Activated T-helper 9 cell treated with anti-CD3 and anti-CD28 coated beads, Interleukin-2, amount 50 U/mL, for 16 hours (primary cell): ENCODE measurements around the gene BCL2L12.

Experiments used
- DNase-seq: peaks from one replicate; pipeline ENCODE4 v3.0.0-alpha.2; 2020; ENCODE audit warnings: low read depth

The BCL2L12 gene

DNA sequence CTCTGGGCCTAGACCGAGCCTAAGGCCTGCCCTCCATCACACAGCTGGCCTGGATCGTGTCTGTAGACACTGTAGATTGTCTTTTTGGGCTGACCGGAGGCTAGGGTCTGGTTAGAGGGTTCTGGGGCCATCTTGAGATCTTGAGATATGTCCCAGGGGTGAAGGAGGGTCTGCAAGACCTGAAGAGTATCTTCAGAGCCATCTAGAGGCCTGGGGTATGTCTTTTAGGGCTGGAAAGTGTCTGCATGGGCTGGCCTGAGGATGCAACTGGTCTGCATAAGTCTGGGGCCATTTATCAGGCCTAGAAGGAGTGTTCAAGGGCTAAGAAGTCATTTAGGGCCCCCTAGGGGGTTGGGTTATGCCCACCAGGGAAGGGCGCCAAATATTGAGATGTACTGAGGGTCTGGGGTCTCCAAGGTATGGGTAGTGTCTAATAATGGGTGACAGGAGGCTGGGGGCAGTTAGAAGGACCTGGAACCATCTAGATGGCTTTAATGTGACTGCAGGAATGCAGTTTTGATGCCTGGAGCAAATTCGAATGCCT is 23.2 kb upstream of the BCL2L12 start:
- no peak for DNase-seq

DNA sequence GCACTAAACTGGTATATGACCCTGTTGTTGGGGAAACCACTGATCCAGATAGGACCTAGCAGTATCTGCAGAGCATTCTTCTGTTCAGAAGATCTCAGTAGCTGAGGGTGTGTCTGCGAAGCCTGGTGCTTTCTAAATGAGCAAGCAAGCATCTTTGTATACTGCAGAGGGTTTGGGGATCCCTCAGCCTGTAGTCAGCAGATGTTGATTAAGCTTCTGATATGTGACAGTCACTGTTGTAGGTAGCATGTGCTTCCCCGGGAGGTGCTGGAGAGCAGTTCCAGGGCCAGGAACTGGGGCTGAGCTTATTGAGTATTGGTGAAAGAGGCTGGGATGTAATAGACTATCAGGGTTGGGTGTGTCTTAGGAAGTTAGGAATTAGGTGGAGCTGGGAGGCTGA is 22.3 kb upstream of the BCL2L12 start:
- DNase-seq: no peak

DNA sequence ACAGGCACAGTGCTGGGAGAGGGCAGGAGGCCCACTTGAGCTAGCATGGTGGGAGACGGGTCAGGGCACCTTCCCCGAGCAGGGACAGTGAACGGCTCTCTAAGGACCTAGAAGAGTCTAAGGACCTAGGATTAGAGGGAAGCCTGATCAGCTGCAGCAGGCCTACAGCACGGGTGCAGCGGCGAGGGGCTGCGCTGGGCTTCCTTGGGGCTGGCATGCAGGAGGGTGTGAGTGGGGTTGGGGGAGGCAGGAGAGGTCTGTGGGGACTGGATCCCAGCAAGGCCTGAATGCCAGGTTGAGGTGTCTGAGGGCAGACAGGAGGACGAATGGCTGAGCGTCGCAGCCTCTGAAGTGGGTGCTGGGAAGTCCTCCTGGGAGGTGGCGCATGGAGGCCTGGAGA is 20.1 kb upstream of the BCL2L12 start:
- DNase-seq: no peak

DNA sequence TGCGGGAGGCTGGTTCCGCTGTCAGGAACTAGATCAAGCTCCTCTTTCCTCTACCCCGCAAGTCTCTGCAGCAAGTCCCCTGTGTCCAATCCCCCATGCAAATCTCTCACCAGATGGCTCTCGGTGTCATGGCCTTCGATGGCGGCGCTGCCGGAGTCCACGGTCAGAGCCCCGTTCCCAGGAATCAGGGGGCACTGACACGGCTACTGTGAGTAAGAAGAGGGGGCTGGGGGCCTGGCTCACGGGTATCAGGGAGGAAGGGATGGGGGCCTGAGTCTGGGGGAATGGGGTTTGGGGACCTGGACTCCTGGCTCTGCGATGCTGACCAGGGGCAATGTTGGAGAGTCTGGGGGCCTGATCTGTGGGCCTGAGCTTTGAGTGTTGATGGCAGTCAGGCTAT is 19.7 kb upstream of the BCL2L12 start:
- DNase-seq: no peak

DNA sequence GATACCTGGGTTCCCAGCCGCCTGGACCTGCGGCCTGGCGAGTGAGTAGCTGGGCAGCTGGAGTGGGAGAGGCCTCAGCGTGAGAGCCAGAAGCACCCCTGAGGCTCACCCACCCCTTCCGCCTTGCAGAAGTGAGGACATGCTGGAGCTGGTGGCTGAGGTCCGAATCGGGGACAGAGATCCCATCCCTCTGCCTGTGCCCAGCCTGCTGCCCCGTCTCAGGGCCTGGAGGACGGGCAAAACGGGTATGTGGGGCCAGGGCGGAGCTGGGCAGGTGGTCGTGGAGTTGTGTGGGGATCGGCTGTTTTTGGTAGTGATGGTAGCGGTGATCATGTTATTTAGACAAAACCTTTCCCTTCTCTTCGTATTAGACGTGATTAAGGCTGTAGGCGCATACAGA is 19.1 kb upstream of the BCL2L12 start:
- no peak for DNase-seq

DNA sequence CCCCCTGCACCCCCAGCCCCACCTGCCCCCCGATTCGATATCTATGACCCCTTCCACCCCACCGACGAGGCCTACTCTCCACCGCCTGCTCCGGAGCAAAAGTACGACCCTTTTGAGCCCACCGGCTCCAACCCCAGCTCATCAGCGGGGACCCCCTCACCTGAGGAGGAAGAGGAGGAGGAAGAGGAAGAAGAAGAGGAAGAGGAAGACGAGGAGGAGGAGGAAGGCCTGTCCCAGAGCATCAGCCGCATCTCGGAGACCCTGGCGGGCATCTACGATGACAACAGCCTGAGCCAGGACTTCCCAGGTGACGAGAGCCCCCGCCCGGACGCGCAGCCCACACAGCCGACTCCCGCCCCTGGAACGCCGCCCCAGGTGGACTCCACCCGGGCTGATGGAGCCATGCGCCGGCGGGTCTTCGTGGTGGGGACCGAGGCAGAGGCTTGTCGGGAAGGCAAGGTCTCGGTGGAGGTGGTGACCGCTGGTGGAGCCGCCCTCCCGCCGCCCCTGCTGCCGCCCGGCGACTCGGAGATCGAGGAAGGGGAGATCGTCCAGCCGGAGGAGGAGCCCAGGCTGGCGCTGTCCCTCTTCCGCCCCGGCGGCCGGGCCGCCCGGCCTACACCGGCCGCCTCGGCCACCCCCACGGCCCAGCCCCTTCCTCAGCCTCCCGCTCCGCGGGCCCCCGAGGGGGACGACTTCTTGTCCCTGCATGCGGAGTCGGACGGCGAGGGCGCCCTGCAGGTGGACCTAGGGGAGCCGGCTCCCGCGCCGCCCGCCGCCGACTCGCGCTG is 14.5 kb upstream of the BCL2L12 start:
- no peak for DNase-seq

DNA sequence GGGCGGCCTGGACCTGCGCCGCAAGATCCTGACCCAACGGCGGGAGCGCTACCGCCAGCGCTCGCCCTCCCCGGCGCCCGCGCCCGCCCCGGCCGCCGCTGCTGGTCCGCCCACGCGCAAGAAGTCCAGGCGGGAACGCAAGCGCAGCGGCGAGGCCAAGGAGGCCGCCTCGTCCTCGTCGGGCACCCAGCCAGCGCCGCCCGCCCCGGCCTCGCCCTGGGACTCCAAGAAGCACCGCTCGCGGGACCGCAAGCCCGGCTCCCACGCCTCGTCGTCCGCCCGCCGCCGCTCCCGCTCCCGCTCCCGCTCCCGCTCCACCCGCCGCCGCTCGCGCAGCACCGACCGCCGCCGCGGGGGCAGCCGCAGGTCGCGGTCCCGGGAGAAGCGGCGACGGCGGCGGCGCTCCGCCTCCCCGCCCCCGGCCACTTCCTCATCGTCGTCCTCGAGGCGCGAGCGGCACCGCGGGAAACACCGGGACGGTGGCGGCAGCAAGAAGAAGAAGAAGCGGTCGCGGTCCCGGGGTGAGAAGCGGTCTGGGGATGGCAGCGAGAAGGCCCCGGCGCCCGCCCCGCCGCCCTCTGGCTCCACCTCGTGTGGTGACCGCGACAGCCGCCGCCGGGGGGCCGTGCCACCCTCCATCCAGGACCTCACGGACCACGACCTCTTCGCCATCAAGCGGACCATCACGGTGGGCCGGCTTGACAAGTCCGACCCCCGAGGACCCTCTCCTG is 13.7 kb upstream of the BCL2L12 start:
- DNase-seq: no peak

DNA sequence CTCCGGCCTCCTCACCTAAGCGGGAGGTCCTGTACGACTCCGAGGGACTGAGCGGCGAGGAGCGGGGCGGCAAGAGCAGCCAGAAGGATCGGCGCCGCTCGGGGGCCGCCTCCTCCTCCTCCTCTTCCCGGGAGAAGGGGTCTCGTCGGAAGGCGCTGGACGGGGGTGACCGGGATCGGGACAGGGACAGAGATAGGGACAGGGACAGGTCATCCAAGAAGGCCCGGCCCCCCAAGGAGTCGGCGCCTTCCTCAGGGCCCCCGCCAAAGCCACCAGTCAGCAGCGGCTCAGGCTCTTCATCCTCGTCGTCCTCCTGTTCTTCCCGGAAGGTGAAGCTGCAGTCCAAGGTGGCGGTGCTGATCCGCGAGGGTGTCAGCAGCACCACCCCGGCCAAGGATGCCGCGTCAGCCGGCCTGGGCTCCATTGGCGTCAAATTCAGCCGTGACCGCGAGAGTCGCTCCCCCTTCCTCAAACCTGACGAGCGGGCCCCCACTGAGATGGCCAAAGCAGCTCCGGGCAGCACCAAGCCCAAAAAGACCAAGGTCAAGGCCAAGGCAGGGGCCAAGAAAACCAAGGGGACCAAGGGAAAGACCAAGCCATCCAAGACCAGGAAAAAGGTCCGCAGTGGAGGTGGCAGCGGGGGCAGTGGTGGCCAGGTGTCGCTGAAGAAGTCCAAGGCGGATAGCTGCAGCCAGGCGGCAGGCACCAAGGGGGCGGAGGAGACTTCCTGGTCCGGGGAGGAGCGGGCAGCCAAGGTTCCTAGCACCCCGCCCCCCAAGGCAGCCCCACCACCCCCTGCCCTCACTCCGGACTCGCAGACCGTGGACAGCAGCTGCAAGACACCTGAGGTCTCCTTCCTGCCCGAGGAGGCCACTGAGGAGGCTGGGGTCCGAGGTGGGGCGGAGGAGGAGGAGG is 12.9 kb upstream of the BCL2L12 start:
- DNase-seq: no peak

DNA sequence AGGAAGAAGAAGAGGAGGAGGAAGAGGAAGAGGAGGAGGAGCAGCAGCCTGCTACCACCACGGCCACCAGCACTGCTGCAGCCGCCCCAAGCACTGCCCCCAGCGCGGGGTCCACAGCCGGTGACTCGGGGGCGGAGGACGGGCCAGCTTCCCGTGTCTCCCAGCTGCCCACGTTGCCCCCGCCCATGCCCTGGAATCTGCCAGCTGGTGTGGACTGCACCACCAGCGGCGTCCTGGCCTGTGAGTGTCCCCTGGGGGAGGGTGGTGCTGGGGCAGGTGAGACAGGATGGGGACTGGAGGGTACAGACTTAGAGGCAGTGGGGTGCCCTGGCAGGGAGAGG is 12.3 kb upstream of the BCL2L12 start:
- DNase-seq: no peak

DNA sequence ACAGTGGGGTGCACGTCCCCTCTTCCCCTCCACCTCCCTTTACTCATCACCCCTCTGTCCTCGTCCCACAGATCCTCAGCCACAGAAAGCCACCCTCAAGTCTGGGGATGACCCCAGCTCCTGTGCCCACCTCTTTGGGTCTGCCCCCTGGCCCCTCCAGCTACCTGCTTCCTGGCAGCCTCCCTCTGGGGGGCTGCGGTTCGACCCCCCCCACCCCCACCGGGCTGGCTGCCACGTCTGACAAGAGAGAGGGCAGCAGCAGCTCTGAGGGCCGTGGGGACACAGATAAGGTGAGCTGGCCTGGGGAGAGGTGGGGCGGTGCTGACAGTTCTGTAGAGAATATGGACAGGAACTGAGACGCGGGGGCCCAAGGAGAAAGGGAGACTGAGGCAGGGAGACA is 11.2 kb upstream of the BCL2L12 start:
- no peak for DNase-seq

DNA sequence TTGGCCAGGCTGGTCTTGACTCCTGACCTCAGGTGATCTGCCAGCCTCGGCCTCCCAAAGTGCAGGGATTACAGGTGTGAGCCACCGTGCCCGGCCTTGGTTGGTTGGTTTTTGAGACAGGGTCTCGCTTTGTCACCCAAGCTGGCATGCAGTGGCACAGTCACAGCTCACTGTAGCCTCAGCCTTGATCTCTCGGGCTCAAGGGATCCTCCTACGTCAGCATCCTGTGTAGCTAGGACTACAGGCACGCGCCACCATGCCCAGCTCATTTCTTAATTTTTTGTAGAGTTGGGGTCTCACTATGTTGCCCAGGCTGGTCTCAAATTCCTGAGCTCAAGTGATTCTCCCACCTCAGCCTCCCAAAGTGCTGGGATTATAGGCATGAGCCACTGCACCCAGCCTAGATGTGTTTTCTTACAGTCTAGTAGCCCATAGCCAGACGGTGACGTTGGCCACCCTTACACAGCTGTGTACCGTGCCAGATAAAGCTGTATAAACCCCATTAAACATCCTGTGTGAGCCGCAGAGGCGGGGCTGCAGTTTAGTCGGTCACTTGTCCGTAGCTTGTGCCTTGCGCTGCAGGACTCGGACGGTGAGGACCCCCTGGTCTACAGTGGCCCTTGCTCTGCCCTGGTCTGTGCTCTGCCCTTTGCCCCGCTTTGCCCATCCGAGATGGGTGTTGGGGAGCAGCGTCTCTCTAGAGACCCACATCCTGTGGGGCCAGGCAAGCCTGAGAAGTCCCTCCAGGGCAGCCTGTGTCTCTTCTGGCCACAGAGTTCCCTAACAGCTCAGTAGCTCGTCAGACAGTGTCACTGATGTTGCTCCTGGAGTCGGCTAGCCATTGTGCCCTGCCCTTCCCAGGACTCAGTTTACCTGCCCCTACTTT is 9.9 kb upstream of the BCL2L12 start:
- DNase-seq: no peak

DNA sequence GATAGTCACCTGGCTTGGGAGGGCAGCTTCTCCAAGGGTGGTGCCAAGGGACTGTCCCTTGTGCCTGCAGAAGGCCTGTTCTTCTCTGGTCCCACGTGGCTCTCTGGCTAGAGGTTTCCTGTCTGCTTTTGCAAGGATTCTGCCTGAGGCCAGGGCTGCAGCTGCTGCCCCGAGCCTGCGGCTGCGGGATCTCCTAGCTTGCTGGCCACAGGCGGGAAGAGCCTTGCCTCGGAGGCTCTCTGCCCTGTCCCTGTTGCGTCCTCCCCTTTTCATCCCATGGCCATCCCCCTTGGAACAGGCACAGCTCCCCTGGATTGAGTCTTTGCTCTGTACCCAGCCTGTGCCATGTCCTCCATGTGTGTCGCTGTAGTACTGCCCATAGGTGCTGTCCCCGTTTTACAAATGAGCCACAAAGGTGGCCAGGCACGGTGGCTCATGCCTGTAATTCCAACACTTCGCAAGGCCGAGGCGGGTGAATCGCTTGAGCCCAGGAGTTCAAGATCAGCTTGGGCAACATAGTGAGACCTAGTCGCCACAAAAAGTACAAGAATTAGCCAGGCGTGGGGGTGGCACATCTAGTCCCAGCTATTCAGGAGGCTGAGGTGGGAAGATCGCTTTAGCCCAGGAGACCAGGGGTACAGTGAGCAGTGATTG is 9.2 kb upstream of the BCL2L12 start:
- DNase-seq: no peak

DNA sequence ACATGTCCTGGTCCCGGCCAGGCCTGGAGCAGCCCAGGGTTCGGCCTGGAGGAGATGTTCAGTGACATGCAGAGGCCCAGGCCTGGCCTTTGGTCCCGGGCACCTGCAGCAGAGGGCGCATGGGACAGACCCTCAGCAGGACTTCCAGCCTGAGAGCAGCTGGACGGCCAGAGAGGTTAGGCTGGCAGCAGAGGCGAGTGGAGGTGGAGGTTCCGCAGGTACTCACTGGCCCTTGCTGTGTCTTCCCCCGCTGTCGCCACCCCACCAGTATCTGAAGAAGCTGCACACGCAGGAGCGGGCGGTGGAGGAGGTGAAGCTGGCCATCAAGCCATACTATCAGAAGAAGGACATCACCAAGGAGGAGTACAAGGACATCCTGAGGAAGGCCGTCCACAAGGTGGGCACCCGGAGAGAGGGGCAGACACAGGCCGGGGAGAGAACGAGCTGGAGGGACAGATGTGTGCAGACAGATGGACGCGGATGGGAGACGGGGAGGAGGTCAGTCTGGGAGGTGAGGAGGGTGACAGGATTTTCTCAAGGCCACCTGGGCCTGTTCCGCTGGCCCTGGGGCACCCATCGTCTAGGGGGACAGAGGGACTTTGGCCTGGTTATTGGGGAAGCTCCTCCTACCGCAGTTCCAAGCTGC is 8.1 kb upstream of the BCL2L12 start:
- DNase-seq: no peak

DNA sequence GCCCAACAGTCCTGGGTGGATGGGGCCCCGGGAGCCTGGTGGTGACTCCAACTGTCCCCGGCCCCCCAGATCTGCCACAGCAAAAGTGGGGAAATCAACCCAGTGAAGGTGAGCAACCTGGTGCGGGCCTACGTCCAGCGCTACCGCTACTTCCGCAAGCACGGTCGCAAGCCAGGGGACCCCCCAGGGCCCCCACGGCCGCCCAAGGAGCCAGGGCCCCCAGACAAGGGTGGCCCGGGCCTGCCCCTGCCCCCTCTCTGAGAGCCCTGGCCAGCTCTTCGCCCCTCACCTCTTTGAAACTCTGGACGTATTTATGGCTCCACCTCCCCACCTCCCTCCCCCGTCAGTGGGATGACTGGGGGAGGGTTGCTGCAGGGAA is 7.6 kb upstream of the BCL2L12 start:
- DNase-seq: no peak

DNA sequence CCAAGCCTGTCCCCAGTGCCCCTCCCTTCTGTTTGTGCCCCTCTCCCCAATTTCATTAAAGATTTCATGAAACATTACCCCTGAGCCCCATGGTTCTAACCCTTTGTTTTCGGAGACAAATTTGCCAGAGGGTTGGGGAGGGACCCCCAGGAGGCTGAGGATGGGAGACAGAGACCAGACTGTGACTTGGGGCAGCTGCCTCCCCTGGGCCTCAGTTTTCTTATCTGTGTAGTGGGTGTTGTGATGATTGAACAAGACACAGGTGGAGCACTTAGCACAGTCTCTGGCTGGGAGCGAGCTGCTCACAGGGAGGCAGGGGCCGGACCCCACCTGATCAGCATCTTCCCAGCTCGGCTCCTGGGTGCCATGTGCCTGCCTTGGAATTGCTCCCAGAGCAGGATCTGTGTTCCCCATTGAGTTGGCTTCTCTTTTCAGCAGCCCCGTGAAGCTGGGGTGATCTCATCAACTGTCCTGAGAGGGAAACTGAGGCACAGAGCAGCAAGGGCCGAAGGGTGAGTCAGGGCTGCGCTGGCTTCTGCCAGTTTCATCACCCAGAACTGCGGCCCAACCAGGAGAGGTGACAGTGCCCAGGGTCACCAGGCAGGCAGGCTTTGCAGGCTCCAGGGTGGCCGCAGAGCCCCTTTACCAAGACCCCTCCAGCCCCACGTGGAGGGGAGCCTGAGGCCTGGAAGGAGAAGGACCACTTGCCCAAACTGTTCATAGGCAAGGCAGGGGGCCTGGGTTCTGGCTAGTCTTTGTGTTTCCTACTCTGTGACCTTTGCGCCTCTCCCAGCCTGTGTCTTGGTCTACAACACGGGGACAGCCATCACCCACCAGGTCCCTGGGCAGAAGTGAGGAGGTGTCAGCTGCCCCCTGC is 6.9 kb upstream of the BCL2L12 start:
- DNase-seq: no peak

DNA sequence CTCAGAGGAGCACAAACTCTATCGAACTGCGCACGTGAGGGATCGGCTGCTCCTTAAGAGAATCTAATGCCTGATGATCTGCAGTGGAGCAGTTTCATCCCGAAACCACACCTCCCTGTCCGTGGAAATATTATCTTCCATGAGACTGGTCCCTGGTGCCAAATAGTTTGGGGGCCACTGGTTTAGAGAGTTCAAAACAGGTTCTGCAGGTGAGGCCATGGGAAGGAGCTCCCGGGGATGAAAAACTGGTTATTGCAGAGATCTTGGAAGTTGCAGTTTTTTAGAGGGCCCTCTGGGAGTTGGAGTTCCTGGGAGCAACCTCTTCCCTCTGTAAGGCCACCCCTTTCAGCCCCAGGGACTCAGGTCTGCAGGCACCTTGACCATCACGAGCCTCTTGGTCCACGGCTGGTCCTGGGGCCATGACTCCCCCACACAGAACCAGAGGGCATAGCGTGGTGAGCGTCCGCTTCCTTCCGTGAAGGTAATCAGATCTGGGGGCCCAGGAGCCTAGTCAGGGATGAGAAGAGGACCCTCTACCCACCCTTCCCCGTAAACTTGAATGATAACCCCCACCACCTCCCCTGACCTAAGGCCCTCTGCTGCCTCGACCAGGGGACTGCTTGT is 5.3 kb upstream of the BCL2L12 start:
- no peak for DNase-seq

DNA sequence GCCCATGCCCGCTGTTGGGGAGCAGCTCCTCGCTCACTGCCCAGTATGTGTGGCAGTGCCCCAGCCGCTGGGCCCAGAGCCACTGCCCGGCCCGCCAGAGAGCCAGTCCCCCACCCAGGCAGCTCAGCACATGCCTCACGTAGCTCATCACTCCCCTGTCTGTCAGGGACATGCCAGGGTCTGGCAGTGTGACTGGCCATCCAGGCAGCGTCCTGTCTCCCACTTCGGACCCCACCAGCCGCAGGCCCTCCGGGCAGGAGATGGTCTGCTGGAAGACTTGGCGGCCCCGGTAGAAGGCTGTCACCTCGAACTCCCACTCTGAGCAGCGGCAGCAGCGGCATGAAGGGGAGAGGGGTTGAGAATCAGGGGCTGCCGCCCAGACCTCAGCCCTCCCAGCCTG is 3.7 kb upstream of the BCL2L12 start:
- no peak for DNase-seq

DNA sequence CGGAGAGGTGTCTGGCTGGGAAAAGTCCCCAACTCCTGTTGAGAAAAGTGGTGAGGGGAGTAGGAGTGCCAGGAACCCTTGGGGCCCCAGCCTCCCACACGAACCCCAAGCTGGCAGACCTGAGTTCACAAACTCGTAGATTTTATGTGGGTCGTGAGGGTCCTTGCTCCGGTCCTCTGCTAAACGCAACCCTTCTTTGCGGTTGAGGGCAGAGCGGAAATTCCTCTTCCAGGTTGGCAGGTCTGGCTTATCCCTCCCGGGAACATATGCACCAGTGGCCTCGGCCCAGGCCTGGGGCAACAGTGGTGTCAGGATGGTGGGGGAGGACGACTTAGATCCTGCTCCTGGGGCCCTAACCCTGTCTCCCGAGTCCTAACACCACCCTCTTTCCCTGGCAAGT is 2.5 kb upstream of the BCL2L12 start:
- DNase-seq: no peak
